ENCODE measurements around the gene MYO16. TPM values are rescaled to one million over a fixed set of nuclear protein-coding genes. Genes with fewer than 3 reads are reported as not detected.

The MYO16 gene
- total and polyA plus RNA-seq, 12 donors: 0.29 to 5.9 (median 1.4) TPM

DNA sequence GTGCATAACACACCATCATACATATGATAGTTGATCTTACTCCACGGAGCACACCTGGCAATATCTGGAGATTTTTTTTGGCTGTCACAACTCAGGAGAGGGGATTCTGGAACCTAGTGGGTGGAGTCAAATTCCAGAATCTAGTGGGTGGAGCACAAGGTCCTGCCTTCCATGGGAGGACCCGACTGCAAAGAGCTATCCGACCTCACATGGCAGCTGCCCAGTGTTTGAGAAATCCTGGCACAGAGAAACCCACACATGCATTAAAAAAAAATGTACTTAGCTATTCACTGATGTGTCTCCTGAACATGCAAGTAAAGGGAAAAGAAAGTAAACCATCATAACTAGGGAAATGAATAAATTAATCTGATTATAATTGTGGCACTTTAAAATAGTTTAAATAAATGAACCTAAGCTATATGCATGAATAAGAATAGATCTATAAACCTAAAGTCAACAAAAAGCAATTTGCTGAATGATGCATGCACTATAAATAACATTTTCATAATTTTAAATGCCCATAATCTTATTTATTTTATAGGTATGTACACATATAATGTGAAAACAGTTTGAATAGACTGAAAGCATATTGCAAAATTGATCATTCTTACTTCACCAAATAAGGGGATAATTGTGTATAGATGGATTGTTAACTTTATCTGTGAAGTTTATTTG lies 300.3 kb downstream of the MYO16 start:
- 44 to 49% methylated on average over 3 of the region's 3 CpGs for WGBS, 2 donors
- Histone ChIP-seq H3K9me3 (peaks cover 0 to 10% (median 0%) of the 10 kb centered on the region in 11 donors), H3K27ac (no peak overlapping the region), H3K36me3 (no peaks in the 10 kb centered on the region), H3K27me3 (no peaks in the 10 kb centered on the region), H3K4me3 (no peak overlapping the region), H3K4me1 (peaks cover 0 to 9% (median 0%) of the 10 kb centered on the region in 9 donors)
- intact Hi-C loops (cut with DNase I): no loop called here
- no peak for DNase-seq
- TF ChIP-seq CTCF (IDR thresholded peaks at IDR 0.05): no peak
- ATAC-seq: no peak

DNA sequence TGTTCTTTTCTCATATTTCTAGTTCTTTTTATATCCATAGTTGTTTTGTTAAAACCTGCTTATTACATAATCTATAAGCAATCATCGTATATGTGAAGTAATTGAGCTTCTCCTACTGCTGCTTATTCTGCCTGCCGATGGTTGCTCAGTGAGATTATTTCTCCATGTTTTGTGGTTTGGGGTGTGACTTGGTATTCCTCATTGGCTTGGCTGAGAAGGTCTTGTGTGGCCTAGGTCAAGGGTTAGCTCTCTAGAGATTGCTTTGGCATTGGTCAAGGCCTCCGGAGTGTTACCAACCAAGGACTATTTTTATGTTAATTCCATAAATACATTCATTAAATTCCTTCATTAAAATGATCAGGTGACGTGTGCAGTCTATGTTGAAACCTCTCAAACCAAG lies 302.8 kb downstream of the MYO16 start:
- Histone ChIP-seq H3K27me3 (no peaks in the 10 kb centered on the region), H3K27ac (no peak overlapping the region), H3K36me3 (no peaks in the 10 kb centered on the region), H3K4me1 (peaks cover 0 to under 1% (median 0%) of the 10 kb centered on the region in 9 donors), H3K4me3 (no peak overlapping the region), H3K9me3 (peaks cover 0 to 18% (median 0%) of the 10 kb centered on the region in 11 donors)
- DNase-seq (no peak), ATAC-seq (no peak)
- intact Hi-C loops (cut with DNase I): no loop called here
- WGBS, 2 donors: 84 to 90% methylated on average over 4 of the region's 4 CpGs
- TF ChIP-seq CTCF (IDR thresholded peaks at IDR 0.05): no peak

GRCh38 chr13:108933061-108933460 lies 303.6 kb downstream of the MYO16 start:
- H3K36me3 ChIP-seq: no peaks in the 10 kb centered on the region
- TF ChIP-seq CTCF (IDR thresholded peaks at IDR 0.05): no peak
- no peaks in the 10 kb centered on the region for H3K4me1 ChIP-seq
- H3K27ac ChIP-seq: no peak overlapping the region
- intact Hi-C loops (cut with DNase I): no loop called here
- ATAC-seq: no peak
- H3K9me3 ChIP-seq: peaks cover 0 to 26% (median 0%) of the 10 kb centered on the region in 11 donors
- DNase-seq: no peak
- H3K27me3 ChIP-seq: peaks cover 0 to under 1% (median 0%) of the 10 kb centered on the region in 7 donors
- H3K4me3 ChIP-seq: no peak overlapping the region

DNA sequence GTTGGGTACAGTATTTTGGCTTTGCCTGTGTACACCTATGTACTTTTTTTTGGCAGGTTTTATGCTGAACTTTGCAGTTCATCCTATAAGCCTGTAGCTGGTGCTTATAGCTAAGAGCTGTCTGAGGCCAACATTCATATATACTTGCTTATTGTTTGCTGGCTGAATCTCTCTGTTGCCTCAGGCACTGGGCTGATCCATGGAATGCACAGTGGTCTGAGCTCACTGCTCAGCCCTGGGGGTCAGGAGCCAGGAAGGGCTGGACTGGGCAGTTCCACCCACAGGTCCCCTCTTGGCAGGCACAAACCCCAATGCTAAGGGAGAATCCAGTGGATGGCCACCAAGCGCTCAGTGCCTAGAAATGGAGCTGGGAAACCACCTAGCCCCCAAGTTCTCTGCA lies 308.7 kb downstream of the MYO16 start:
- Histone ChIP-seq H3K4me1 (no peaks in the 10 kb centered on the region), H3K27ac (no peak overlapping the region), H3K9me3 (peaks cover 0 to 26% (median 0%) of the 10 kb centered on the region in 11 donors), H3K27me3 (peaks cover 0 to 11% (median 0%) of the 10 kb centered on the region in 7 donors), H3K4me3 (no peak overlapping the region), H3K36me3 (no peaks in the 10 kb centered on the region)
- ATAC-seq: no peak
- intact Hi-C loops (cut with DNase I): no loop called here
- TF ChIP-seq CTCF (IDR thresholded peaks at IDR 0.05): no peak
- DNase-seq: no peak
- WGBS, 2 donors: 92 to 94% methylated on average over 1 of the region's 1 CpG
